ENCODE measurements around the gene SNX1.

Gene SNX1

DNA sequence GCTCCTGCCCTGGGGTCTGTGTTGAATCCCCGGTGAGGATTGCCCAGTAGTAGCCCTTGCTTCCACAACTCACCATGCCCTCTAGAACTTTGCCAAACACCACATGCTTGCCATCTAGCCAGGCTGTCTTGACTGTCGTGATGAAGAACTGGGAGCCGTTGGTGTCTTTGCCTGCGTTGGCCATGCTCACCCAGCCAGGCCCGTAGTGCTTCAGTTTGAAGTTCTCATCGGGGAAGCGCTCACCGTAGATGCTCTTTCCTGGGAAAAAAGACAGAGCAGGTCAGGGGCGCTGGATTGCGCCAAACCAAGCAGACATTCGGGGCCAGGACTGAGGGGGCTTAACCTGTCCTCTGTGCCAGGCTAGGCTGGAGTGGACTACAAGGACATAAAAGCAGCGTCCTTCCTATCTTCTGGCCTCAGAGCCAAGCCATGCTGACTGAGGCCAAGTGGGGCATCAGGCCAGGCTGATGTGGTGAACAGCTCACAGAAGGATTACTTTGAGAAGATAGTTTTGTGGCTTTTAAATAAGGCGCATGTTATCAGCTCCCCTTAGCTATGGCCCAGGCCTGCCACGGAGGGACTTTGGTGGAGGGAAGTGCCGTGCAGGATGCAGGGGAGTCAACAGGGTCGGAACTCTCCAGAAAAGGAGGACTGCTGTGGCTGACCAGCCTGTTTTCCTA is 61.0 kb downstream of the SNX1 start:
- TF ChIP-seq, protein P1, sequence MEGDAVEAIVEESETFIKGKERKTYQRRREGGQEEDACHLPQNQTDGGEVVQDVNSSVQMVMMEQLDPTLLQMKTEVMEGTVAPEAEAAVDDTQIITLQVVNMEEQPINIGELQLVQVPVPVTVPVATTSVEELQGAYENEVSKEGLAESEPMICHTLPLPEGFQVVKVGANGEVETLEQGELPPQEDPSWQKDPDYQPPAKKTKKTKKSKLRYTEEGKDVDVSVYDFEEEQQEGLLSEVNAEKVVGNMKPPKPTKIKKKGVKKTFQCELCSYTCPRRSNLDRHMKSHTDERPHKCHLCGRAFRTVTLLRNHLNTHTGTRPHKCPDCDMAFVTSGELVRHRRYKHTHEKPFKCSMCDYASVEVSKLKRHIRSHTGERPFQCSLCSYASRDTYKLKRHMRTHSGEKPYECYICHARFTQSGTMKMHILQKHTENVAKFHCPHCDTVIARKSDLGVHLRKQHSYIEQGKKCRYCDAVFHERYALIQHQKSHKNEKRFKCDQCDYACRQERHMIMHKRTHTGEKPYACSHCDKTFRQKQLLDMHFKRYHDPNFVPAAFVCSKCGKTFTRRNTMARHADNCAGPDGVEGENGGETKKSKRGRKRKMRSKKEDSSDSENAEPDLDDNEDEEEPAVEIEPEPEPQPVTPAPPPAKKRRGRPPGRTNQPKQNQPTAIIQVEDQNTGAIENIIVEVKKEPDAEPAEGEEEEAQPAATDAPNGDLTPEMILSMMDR (IDR thresholded peaks at IDR 0.05; ENCODE audit: low read depth, low read length): no peak
- H3K4me3 ChIP-seq (ENCODE audit: low read depth, low read length): no peak overlapping the region

DNA sequence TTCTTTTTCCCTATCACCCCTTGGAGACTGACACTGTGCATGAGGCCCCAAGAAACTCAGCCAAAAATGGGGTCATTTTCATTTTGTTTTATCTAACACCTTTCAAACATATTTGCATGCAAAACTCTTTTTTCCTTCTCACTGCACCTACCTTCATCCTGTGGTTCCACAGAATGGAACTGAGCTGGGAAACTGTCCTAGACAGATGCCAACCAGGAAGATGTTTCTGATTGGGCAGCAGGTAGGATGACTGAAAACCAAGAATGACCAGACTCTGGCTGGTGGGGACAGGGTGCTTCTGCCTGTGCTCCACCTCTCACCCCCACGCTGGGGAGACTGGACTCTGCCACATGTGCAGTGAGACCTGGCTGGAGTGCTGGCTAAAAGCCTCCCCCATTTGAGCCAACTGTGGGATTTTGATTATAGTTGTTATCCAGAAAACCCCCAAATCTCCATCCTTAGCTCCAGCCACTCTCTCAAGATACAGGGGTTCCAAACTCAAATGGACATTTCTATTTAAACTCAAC is 61.9 kb downstream of the SNX1 start:
- H3K4me3 ChIP-seq (ENCODE audit: low read depth, low read length): no peak overlapping the region
- TF ChIP-seq, protein P1 (IDR thresholded peaks at IDR 0.05; ENCODE audit: low read depth, low read length): no peak

DNA sequence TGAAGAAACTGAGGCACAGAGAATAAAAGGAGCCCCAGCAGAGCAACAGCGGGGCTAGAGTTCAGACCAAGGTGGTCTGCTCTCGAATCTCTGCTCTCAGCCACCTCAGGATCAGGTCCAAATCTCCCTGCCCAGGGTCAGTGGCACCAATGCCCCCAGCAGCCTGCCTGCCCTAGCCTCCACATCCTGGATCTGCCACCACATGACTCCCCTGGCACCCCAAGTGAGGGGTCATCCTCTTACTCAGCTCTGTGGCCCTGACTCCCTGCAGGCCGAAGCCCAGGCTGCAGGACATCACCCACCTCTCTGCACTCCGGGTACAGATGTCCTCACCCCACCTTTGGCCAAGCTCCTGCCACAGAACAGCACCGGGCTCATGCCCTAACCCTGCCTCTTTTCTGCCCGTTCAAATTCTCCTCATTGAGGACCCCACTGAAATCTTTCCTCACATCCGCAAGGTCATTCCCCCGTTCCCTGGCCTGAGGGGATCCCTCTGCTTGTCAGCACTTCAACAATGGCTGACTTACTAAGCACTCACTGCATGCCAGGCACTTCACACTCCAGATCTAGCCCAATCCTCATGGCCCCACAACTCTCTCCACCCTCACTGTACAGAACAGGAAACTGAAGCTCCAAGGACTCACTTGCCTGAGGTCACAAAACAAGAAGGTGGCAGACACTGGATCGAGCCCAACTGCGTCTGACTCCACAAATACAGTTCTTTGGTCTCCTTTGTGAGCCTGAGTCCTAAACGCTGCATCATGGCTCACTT is 62.8 kb downstream of the SNX1 start:
- H3K4me3 ChIP-seq (ENCODE audit: low read depth, low read length): no peak overlapping the region
- TF ChIP-seq, protein P1 (IDR thresholded peaks at IDR 0.05; ENCODE audit: low read depth, low read length): no peak

DNA sequence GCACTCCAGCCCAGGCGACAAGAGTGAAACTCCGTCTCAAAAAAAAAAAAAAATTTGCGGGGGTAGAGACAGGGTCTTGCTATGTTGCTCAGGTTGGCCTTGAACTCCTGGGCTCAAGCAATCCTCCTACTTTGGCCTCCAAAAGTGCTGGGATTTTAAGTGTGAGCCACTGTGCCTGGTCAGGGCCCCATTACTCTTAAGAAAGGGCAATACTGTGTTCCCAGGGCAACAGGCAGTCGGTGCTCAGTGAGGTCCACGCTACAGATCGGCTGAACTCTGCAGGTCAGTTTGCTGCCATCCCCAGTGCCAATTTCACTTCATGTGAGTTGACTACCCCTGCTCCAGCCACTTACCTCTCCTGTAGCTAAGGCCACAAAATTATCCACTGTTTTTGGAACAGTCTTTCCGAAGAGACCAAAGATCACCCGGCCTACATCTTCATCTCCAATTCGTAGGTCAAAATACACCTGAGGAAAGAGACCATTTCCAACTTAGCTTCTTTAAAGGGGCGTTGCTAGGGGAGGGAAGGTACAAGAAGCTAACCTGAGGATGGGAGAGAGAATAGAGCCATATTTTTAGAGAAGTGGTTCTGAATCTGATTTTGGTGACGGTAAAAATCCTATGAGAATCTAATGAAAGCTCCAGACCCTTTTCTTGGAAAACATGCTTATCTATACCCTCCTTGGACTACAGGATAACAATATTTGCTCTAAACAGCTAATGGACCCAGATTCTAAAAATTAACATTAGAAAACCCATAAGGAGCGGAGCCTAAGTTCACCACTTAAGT is 66.1 kb downstream of the SNX1 start:
- TF ChIP-seq, protein P1 (IDR thresholded peaks at IDR 0.05; ENCODE audit: low read depth, low read length): no peak
- H3K4me3 ChIP-seq (ENCODE audit: low read depth, low read length): peak overlapping the region; percentile 82

DNA sequence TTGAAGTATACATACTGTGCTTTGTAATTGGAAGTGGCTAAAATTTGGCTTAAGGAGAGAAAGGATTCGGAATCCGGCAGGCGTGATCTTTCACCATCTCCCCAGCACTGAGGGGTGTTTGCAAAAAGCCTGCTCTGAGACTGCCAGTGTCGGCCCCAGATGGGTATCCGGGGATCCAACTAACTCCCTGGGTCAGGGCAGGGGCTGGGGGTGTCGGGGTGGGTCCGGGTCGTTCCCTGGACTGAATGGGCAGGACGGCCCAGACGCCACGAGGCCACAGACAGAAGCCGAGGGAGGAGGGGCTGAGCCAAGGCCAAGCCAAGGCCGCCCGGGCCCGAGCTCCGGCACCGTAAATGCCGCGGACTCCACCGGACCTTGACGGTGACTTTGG is 66.7 kb downstream of the SNX1 start:
- TF ChIP-seq, protein P1 (IDR thresholded peaks at IDR 0.05; ENCODE audit: low read depth, low read length): no peak
- peak overlapping the region; percentile 82 for H3K4me3 ChIP-seq (ENCODE audit: low read depth, low read length)

DNA sequence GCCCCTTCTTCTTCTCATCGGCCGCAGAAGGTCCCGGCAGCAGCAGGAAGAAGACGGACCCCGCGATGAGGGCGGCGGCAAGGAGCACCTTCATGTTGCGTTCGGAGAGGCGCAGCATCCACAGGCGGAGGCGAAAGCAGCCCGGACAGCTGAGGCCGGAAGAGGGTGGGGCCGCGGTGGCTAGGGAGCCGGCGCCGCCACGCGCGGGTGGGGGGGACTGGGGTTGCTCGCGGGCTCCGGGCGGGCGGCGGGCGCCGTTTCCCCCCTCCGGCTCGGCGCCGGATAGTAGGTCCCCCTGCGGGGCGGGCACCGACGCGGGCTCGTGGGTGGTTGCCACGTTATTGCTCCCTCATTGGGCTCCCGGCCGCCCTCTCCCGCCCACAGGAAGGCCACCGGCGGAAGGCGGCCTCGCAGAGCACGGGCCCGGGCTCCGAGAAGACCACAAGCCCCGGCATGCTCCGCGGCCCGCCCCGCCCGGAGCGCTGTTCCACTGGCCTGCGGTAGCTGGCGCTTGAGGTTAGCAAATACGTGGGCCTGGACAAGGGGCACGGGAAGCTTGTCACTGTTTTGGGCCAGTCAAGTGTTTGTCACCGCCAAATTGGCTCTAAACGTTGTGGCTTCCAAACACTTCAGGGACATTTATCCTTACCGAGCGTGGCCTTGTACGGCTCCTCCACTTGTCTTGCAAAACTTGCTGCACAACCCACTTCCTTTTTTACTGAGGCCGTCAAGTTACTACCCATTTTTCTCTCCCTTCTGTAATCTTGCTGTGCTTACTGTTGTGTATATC is 67.3 kb downstream of the SNX1 start, which contains the start of gene PPIB:
PPIB (minus strand) TSS at position 154 of the 790 bp plus-strand sequence; CDS start at position 118, 36 bp downstream.
- peak within 1 kb of the TSS; percentile 82 for H3K4me3 ChIP-seq (ENCODE audit: low read depth, low read length)
- TF ChIP-seq, protein P1 (IDR thresholded peaks at IDR 0.05; ENCODE audit: low read depth, low read length): peak; percentile 27

All from WI38 (cell line).